Gastroesophageal sphincter (tissue), 4 donors: ENCODE results near the gene BAIAP3. TPM values are rescaled to one million over a fixed set of nuclear protein-coding genes. Genes with fewer than 3 reads are reported as not detected.

Experiments used
- ATAC-seq: fragments of 150-250 bp; one replicate; pipeline ENCODE4 v1.9.1; 2016; ENCODE audit warnings: mild to moderate bottlenecking, moderate library complexity
- H3K27ac ChIP-seq, 4 donors: fragments of 200-600 bp; sonication (generic) in 3 of 4; 1 replicate in 3 of 4; 2 replicates in 1 of 4; pipeline ENCODE4 v1.5.1; 2016 to 2019
- H3K27me3 ChIP-seq: fragments of 200-600 bp; sonication (generic); one replicate; pipeline ENCODE4 v1.5.1; 2019
- H3K36me3 ChIP-seq, 2 donors: fragments of 200-600 bp; sonication (generic); one replicate each; pipeline ENCODE4 v1.5.1; 2019; ENCODE audit warnings: control low read depth in 1 of 2
- H3K4me1 ChIP-seq, 3 donors: fragments of 200-600 bp; sonication (generic); 1 replicate in 2 of 3; 2 replicates in 1 of 3; pipeline ENCODE4 v1.5.1; 2016 to 2019; ENCODE audit warnings: control low read depth in 2 of 3
- H3K4me3 ChIP-seq, 2 donors: fragments of 200-600 bp; sonication (generic); one replicate each; pipeline ENCODE4 v1.5.1; 2019; ENCODE audit warnings: mild to moderate bottlenecking in 1 of 2, moderate library complexity in 1 of 2
- H3K9me3 ChIP-seq, 3 donors: fragments of 200-600 bp; sonication (generic); one replicate each; pipeline ENCODE4 v1.5.1; 2017 to 2019; ENCODE audit warnings: control low read depth in 2 of 3
- EP300 ChIP-seq: sonication (generic); formaldehyde crosslinking; IDR thresholded peaks from one replicate; pipeline ENCODE4 v1.6.1; 2017; ENCODE audit warnings: antibody characterized with exemption, mild to moderate bottlenecking
- POLR2A ChIP-seq, 2 donors: fragments of 450-650 bp; IDR thresholded peaks; one replicate each; pipeline ENCODE4 v1.6.1; 2017; ENCODE audit warnings: antibody characterized with exemption in 2 of 2, mild to moderate bottlenecking in 2 of 2, moderate library complexity in 1 of 2
- POLR2AphosphoS5 ChIP-seq: sonication (generic); formaldehyde crosslinking; IDR thresholded peaks from one replicate; pipeline ENCODE4 v1.6.1; 2017; ENCODE audit warnings: antibody characterized with exemption
- WGBS, 2 donors: methylation state at CpG; one replicate each; pipeline ENCODE4 v1.1.5; 2018; ENCODE audit warnings: low coverage in 1 of 2; 5-methylcytosine and 5-hydroxymethylcytosine counted together
- total RNA-seq, 4 donors: library from RNA; depleted of rRNA; stranded (reverse); fragments of >200 nt; gene quantifications; one replicate each; pipeline ENCODE4 v1.1.0, GENCODE V29; 2016
- TF ChIP-seq, protein P1 (sequence below), 4 experiments: fragments of 200-600 bp in 2 of 4; fragments of 450-650 bp in 2 of 4; sonication (generic) in 1 of 4; IDR thresholded peaks; one replicate each; pipeline ENCODE4 v1.5.1; 2017 to 2019; ENCODE audit warnings: antibody characterized with exemption in 4 of 4, mild to moderate bottlenecking in 2 of 4, moderate library complexity in 2 of 4

Gene BAIAP3
- total RNA-seq, 4 donors from 2014 or later = 1.1 to 14.2 (median 3.0) TPM

- no peak overlapping the region for H3K27ac ChIP-seq
- no peak for TF ChIP-seq POLR2A (IDR thresholded peaks at IDR 0.05)
- TF ChIP-seq, protein P1, sequence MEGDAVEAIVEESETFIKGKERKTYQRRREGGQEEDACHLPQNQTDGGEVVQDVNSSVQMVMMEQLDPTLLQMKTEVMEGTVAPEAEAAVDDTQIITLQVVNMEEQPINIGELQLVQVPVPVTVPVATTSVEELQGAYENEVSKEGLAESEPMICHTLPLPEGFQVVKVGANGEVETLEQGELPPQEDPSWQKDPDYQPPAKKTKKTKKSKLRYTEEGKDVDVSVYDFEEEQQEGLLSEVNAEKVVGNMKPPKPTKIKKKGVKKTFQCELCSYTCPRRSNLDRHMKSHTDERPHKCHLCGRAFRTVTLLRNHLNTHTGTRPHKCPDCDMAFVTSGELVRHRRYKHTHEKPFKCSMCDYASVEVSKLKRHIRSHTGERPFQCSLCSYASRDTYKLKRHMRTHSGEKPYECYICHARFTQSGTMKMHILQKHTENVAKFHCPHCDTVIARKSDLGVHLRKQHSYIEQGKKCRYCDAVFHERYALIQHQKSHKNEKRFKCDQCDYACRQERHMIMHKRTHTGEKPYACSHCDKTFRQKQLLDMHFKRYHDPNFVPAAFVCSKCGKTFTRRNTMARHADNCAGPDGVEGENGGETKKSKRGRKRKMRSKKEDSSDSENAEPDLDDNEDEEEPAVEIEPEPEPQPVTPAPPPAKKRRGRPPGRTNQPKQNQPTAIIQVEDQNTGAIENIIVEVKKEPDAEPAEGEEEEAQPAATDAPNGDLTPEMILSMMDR (IDR thresholded peaks at IDR 0.05) = no peak
- TF ChIP-seq POLR2AphosphoS5 = no peak
- TF ChIP-seq EP300 = no peak
- 50% methylated on average over 2 of the region's 31 CpGs; no CpG with 5 or more reads in 1 of the 2 donors for WGBS, 2 donors
- H3K4me1 ChIP-seq = peaks cover 0 to 34% (median 10%) of the 10 kb centered on the region in 3 donors
- H3K9me3 ChIP-seq = no peaks in the 10 kb centered on the region
- no peak overlapping the region for H3K4me3 ChIP-seq
- H3K36me3 ChIP-seq = peaks cover 0 to 34% of the 10 kb centered on the region in 2 donors
- no peak for ATAC-seq
- peaks cover 26% of the 10 kb centered on the region for H3K27me3 ChIP-seq
These were observed 12.4 kb downstream of the BAIAP3 start for GRCh38 chr16:1345651-1346421.

DNA sequence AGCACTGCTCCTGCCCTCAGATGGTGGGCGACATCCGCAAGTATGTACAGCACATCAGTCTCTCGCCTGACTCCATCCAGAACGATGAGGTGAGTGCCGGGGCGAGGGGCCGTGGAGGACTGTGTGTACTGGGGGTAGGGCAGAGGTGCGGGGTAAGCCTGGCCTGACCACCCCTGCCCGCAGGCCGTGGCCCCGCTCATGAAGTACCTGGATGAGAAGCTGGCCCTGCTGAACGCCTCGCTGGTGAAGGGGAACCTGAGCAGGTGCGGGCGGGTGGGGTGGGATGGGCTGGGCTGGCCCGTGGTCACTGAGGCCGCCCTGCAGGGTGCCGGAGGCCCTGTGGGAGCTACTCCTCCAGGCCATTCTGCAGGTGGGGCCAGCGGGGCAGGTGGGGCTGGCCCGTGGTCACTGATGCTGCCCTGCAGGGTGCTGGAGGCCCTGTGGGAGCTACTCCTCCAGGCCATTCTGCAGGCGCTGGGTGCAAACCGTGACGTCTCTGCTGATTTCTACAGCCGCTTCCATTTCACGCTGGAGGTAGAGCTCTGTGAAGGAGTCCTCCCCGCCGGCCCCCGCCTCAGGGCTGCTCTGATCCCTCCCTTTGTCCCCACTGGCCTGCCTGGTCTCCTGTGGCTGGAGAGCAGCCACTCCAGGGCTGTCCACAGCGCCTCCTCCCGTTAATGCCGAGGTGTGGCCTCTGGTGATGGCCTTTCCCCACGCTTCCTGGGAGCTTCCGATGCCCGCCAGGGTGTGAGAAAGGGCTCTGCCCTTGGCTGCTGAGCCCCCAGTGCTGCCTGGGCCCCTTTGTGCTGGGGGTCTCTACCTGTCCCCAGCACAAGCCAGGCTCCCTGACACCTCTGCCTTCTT, 13.2 kb downstream of the BAIAP3 start:
- no peak for ATAC-seq

DNA sequence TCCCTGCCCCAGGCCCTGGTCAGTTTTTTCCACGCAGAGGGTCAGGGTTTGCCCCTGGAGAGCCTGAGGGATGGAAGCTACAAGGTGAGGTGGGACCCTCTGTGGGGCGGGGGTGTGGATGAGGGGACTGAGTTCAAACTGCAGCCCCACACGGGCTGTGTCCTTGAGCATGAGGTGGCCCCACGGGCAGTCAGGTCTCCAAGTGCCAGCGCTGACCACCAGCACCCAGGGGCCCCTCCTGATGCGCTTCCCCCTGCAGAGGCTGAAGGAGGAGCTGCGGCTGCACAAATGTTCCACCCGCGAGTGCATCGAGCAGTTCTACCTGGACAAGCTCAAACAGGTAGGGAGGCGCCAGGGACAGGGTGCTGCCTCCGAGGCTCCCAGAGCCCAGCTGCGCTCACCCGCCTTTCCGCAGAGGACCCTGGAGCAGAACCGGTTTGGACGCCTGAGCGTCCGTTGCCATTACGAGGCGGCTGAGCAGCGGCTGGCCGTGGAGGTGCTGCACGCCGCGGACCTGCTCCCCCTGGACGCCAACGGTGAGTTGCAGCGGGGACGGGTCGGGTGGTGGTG, 13.9 kb downstream of the BAIAP3 start:
- H3K27ac ChIP-seq = no peak overlapping the region
- no CpG with 5 or more reads among the region's 31 CpGs for WGBS, 2 donors
- H3K4me1 ChIP-seq = peaks cover 0 to 39% (median 11%) of the 10 kb centered on the region in 3 donors
- no peaks in the 10 kb centered on the region for H3K9me3 ChIP-seq
- H3K36me3 ChIP-seq = peaks cover 0 to 34% of the 10 kb centered on the region in 2 donors
- TF ChIP-seq POLR2A (IDR thresholded peaks at IDR 0.05) = no peak
- TF ChIP-seq, protein P1 (IDR thresholded peaks at IDR 0.05) = no peak
- no peak for TF ChIP-seq EP300
- TF ChIP-seq POLR2AphosphoS5 = no peak
- peaks cover 11% of the 10 kb centered on the region for H3K27me3 ChIP-seq
- no peak overlapping the region for H3K4me3 ChIP-seq
- no peak for ATAC-seq

More for the DNA sequence above, 13.2 kb downstream of the BAIAP3 start:
- H3K27ac ChIP-seq = no peak overlapping the region
- H3K27me3 ChIP-seq = peaks cover 18% of the 10 kb centered on the region
- H3K4me1 ChIP-seq = peaks cover 0 to 40% (median 13%) of the 10 kb centered on the region in 3 donors
- TF ChIP-seq POLR2A (IDR thresholded peaks at IDR 0.05) (no peak), EP300 (no peak)
- TF ChIP-seq, protein P1 (IDR thresholded peaks at IDR 0.05) = no peak
- H3K9me3 ChIP-seq = no peaks in the 10 kb centered on the region
- no CpG with 5 or more reads among the region's 34 CpGs for WGBS, 2 donors
- H3K36me3 ChIP-seq = peaks cover 0 to 34% of the 10 kb centered on the region in 2 donors
- no peak overlapping the region for H3K4me3 ChIP-seq

GRCh38 chr16:1347962-1348361, 14.5 kb downstream of the BAIAP3 start:
- ATAC-seq = no peak
- Histone ChIP-seq H3K4me3 (no peak overlapping the region), H3K27ac (no peak overlapping the region), H3K36me3 (peaks cover 0 to 34% of the 10 kb centered on the region in 2 donors), H3K4me1 (peaks cover 0 to 39% (median 12%) of the 10 kb centered on the region in 3 donors), H3K27me3 (peaks cover 5% of the 10 kb centered on the region), H3K9me3 (no peaks in the 10 kb centered on the region)
- TF ChIP-seq POLR2AphosphoS5 = no peak
- TF ChIP-seq, protein P1 (IDR thresholded peaks at IDR 0.05) = no peak
- TF ChIP-seq EP300 = no peak
- no peak for TF ChIP-seq POLR2A (IDR thresholded peaks at IDR 0.05)
- WGBS, 2 donors = no CpG with 5 or more reads among the region's 29 CpGs
